CD14-positive monocyte (primary cell): ENCODE results near the gene TMEM151B. TPM values are rescaled to one million over a fixed set of nuclear protein-coding genes. Genes with fewer than 3 reads are reported as not detected.

Source experiments
- DNase-seq, 3 donors: peaks; one replicate each; pipeline ENCODE4 v3.0.0-alpha.2; 2011 to 2022
- H2AFZ ChIP-seq: 2 replicates; pipeline ENCODE4 v1.6.0; 2012; ENCODE audit warnings: mild to moderate bottlenecking, low read depth, low read length, inconsistent platforms; ENCODE audit not compliant: insufficient read depth, poor library complexity, severe bottlenecking
- H3K27ac ChIP-seq, 2 donors: 1 replicate in 1 of 2; 2 replicates in 1 of 2; pipeline ENCODE4 v1.5.1; 2012 to 2013; ENCODE audit warnings: low read length in 2 of 2, control low read depth in 1 of 2, inconsistent platforms in 1 of 2, low read depth in 1 of 2, mild to moderate bottlenecking in 1 of 2
- H3K27me3 ChIP-seq, 2 donors: one replicate each; pipeline versions ENCODE4 v1.6.0 to v1.6.1; 2011 to 2013; ENCODE audit warnings: low read length in 2 of 2; ENCODE audit not compliant: control insufficient read depth in 2 of 2, insufficient read depth in 2 of 2
- H3K36me3 ChIP-seq, 2 donors: replicated peaks in 1 of 2; 1 replicate in 1 of 2; 2 replicates in 1 of 2; pipeline versions ENCODE4 v1.5.1 to v1.6.1; 2012 to 2013; ENCODE audit warnings: low read length in 2 of 2, control low read depth in 1 of 2, inconsistent platforms in 1 of 2, mild to moderate bottlenecking in 1 of 2; ENCODE audit not compliant: insufficient read depth in 2 of 2, control insufficient read depth in 1 of 2
- H3K4me1 ChIP-seq, 2 donors: 1 replicate in 1 of 2; 2 replicates in 1 of 2; pipeline versions ENCODE4 v1.5.1 to v1.6.1; 2012 to 2013; ENCODE audit warnings: low read length in 2 of 2, control low read depth in 1 of 2, inconsistent platforms in 1 of 2, mild to moderate bottlenecking in 1 of 2, moderate library complexity in 1 of 2; ENCODE audit not compliant: insufficient read depth in 2 of 2, control insufficient read depth in 1 of 2
- H3K4me2 ChIP-seq: replicated peaks from 2 replicates; pipeline ENCODE3; 2012; ENCODE audit warnings: low read length, moderate library complexity, mild to moderate bottlenecking; ENCODE audit not compliant: poor library complexity, severe bottlenecking; ENCODE audit errors: extremely low read depth
- H3K4me3 ChIP-seq, 3 experiments: fragments of 200-600 bp in 1 of 3; sonication (generic) in 1 of 3; replicated peaks in 1 of 3; 1 replicate in 2 of 3; 2 replicates in 1 of 3; pipeline ENCODE4 v1.5.1; 2011 to 2013; ENCODE audit warnings: low read length in 3 of 3, mild to moderate bottlenecking in 3 of 3, control low read depth in 2 of 3, low read depth in 2 of 3, inconsistent platforms in 1 of 3, moderate library complexity in 1 of 3
- H3K79me2 ChIP-seq: 2 replicates; pipeline ENCODE4 v1.6.0; 2012; ENCODE audit warnings: mild to moderate bottlenecking, control low read depth, inconsistent platforms, low read length, moderate library complexity; ENCODE audit not compliant: insufficient read depth
- H3K9ac ChIP-seq: 2 replicates; pipeline ENCODE4 v1.6.0; 2017; ENCODE audit warnings: low read length, mild to moderate bottlenecking; ENCODE audit not compliant: insufficient read depth, poor library complexity, severe bottlenecking
- H3K9me3 ChIP-seq, 2 donors: replicated peaks in 1 of 2; 1 replicate in 1 of 2; 2 replicates in 1 of 2; pipeline versions ENCODE4 v1.5.1 to v1.6.1; 2012 to 2013; ENCODE audit warnings: low read length in 2 of 2, control low read depth in 1 of 2; ENCODE audit not compliant: control insufficient read depth in 1 of 2, insufficient read depth in 1 of 2
- H4K20me1 ChIP-seq: 2 replicates; pipeline ENCODE4 v1.6.0; 2012; ENCODE audit warnings: mild to moderate bottlenecking, low read length, control low read depth, moderate library complexity; ENCODE audit not compliant: insufficient read depth
- H3K27ac Mint-ChIP-seq, 7 donors: one replicate each; pipeline ENCODE4 v1.8.0; 2020; ENCODE audit warnings: mild to moderate bottlenecking in 7 of 7, mixed read lengths in 7 of 7, moderate library complexity in 6 of 7, inconsistent platforms in 2 of 7
- H3K27me3 Mint-ChIP-seq, 3 donors: one replicate each; pipeline ENCODE4 v1.8.0; 2021 to 2022; ENCODE audit warnings: low read depth in 3 of 3, mild to moderate bottlenecking in 3 of 3, mixed read lengths in 3 of 3, moderate library complexity in 3 of 3, inconsistent platforms in 1 of 3
- H3K36me3 Mint-ChIP-seq, 2 donors: one replicate each; pipeline ENCODE4 v1.8.0; 2020; ENCODE audit warnings: mixed read lengths in 2 of 2, inconsistent platforms in 1 of 2, mild to moderate bottlenecking in 1 of 2
- H3K4me1 Mint-ChIP-seq: one replicate; pipeline ENCODE4 v1.8.0; 2020; ENCODE audit warnings: mild to moderate bottlenecking, mixed read lengths
- H3K4me3 Mint-ChIP-seq, 2 donors: one replicate each; pipeline ENCODE4 v1.8.0; 2020; ENCODE audit warnings: mild to moderate bottlenecking in 2 of 2, mixed read lengths in 2 of 2, moderate library complexity in 1 of 2
- H3K9me3 Mint-ChIP-seq, 7 donors: one replicate each; pipeline ENCODE4 v1.8.0; 2020 to 2022; ENCODE audit warnings: mixed read lengths in 7 of 7, mild to moderate bottlenecking in 6 of 7, moderate library complexity in 6 of 7, inconsistent platforms in 2 of 7
- WGBS: methylation state at CpG from one replicate; pipeline ENCODE4 v1.1.5; 2013; ENCODE audit warnings: missing lambda C conversion rate; ENCODE audit not compliant: insufficient coverage; 5-methylcytosine and 5-hydroxymethylcytosine counted together
- intact Hi-C, 2 donors: fragments of 100-400 bp; cut with micrococcal nuclease; formaldehyde crosslinking; loops; one replicate each; pipeline versions ENCODE4 v1.15.0 to v1.15.1; 2023
- polyA plus RNA-seq, 3 donors: library from polyadenylated mRNA; depleted of rRNA in 1 of 3; unstranded in 2 of 3; stranded (reverse) in 1 of 3; fragments of 300-500 nt in 2 of 3; fragments of >200 nt in 1 of 3; fragmentation: Illumina TruSeq in 2 of 3; gene quantifications; 1 replicate in 2 of 3; 2 replicates in 1 of 3; pipeline ENCODE4 v1.2.3, GENCODE V29; 2012 to 2021
- TF ChIP-seq, protein P1 (sequence below): fragments of 200-600 bp; IDR thresholded peaks from one replicate; pipeline ENCODE4 v1.8.0; 2022; ENCODE audit warnings: antibody characterized with exemption, mild to moderate bottlenecking

TMEM151B gene
- polyA plus RNA-seq, 3 donors, result not detected

DNA sequence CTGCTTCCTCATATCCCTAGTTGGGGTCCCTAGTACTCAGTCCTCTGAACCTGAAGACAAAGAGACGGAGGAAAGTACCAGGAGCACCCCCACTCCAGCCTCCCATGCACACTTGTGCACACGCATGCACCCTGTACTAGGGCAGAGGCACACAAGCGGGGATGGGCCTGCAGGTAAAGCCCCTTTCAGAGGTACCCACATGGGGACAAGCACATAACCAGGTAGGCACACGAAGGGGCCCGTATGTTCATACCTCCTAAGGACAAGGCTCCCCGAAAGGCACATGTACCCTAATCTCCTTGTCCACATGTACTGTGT lies 1.1 kb downstream of the TMEM151B start:
- Histone ChIP-seq H3K36me3 (no peaks in the 10 kb centered on the region), H3K27me3 (peaks cover 44 to 75% of the 10 kb centered on the region in 2 donors), H3K9ac (no peak overlapping the region), H3K4me2 (no peak overlapping the region), H3K27ac (no peak overlapping the region), H3K9me3 (peaks cover 0 to 14% of the 10 kb centered on the region in 2 donors), H3K4me1 (peaks cover 9 to 19% of the 10 kb centered on the region in 2 donors), H2AFZ (no peak overlapping the region), H3K4me3 (no peak overlapping the region), H4K20me1 (no peaks in the 10 kb centered on the region), H3K79me2 (no peaks in the 10 kb centered on the region)
- TF ChIP-seq, protein P1, sequence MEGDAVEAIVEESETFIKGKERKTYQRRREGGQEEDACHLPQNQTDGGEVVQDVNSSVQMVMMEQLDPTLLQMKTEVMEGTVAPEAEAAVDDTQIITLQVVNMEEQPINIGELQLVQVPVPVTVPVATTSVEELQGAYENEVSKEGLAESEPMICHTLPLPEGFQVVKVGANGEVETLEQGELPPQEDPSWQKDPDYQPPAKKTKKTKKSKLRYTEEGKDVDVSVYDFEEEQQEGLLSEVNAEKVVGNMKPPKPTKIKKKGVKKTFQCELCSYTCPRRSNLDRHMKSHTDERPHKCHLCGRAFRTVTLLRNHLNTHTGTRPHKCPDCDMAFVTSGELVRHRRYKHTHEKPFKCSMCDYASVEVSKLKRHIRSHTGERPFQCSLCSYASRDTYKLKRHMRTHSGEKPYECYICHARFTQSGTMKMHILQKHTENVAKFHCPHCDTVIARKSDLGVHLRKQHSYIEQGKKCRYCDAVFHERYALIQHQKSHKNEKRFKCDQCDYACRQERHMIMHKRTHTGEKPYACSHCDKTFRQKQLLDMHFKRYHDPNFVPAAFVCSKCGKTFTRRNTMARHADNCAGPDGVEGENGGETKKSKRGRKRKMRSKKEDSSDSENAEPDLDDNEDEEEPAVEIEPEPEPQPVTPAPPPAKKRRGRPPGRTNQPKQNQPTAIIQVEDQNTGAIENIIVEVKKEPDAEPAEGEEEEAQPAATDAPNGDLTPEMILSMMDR, result no peak
- 88% methylated on average over 3 of the region's 6 CpGs for WGBS
- Mint-ChIP-seq H3K9me3 (peaks cover 0 to 20% (median 9%) of the 10 kb centered on the region in 7 donors), H3K4me3 (peak overlapping the region in 1 of 2 donors; percentile 80), H3K36me3 (peaks cover 4 to 6% of the 10 kb centered on the region in 2 donors), H3K27ac (no peak overlapping the region), H3K27me3 (peaks cover 62 to 76% (median 75%) of the 10 kb centered on the region in 3 donors), H3K4me1 (peaks cover 14% of the 10 kb centered on the region)
- no peak for DNase-seq
- intact Hi-C loops, result no loop called here

DNA sequence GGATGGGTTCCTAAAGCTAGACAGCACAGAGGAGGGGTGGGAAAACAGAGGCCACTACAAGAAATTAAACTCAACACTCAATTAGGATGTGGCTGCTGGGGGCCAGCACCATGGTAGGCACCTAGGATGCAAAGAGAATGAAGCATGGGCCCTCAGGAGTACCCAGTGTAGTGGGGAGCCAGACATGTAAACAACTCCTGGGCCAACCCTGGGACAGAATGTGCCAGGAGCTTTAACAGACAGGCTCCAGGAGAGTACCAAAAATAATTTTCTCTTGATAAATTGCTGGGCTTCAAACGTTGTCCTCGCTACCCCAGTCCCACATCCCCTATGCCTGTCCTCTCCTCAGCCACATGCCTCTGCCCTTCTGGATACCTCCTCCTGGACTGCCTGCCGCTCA lies 1.7 kb downstream of the TMEM151B start:
- Histone ChIP-seq H3K36me3 (no peaks in the 10 kb centered on the region), H3K9ac (no peak overlapping the region), H3K79me2 (no peaks in the 10 kb centered on the region), H3K4me3 (no peak overlapping the region), H3K9me3 (peaks cover 0 to 14% of the 10 kb centered on the region in 2 donors), H3K4me2 (no peak overlapping the region), H4K20me1 (no peaks in the 10 kb centered on the region), H2AFZ (no peak overlapping the region), H3K4me1 (peaks cover 9 to 18% of the 10 kb centered on the region in 2 donors), H3K27me3 (peaks cover 46 to 80% of the 10 kb centered on the region in 2 donors), H3K27ac (no peak overlapping the region)
- no CpG with 5 or more reads among the region's 3 CpGs for WGBS
- H3K27ac Mint-ChIP-seq, result no peak overlapping the region
- H3K4me3 Mint-ChIP-seq, result peak overlapping the region in 1 of 2 donors; percentile 80
- intact Hi-C loops, result no loop called here
- H3K4me1 Mint-ChIP-seq, result peaks cover 14% of the 10 kb centered on the region
- DNase-seq, result no peak
- peaks cover 66 to 82% (median 80%) of the 10 kb centered on the region in 3 donors for H3K27me3 Mint-ChIP-seq
- peaks cover 4 to 6% of the 10 kb centered on the region in 2 donors for H3K36me3 Mint-ChIP-seq
- TF ChIP-seq, protein P1, result no peak
- H3K9me3 Mint-ChIP-seq, result peaks cover 0 to 20% (median 9%) of the 10 kb centered on the region in 7 donors
